ENCODE data around the gene CEACAM16. TPM values are rescaled to one million over a fixed set of nuclear protein-coding genes. Genes with fewer than 3 reads are reported as not detected.

The CEACAM16 gene
- total and polyA plus RNA-seq, 10 of the 15 experiments (the other 5 are each of a cell fraction or from before 2014, with no cell fraction given): not detected

- no peak overlapping the region for H3K27ac ChIP-seq (ENCODE audit: control insufficient read depth, insufficient read depth)
- no peaks in the 10 kb centered on the region for H3K27me3 ChIP-seq (replicated peaks in 1 of 2; ENCODE audit: control insufficient read depth in 2 of 2, insufficient read depth in 2 of 2, low read length in 1 of 2)
- in situ Hi-C loops (cut with MboI) (no loop called here), intact Hi-C loops (cut with micrococcal nuclease; ENCODE audit: unreplicated experiment) (no loop called here)
- H3K4me2 ChIP-seq (ENCODE audit: control insufficient read depth, insufficient read depth): no peak overlapping the region
- no TSS peak for BruUV-seq (replicated peaks)
- no peaks in the 10 kb centered on the region for H3K9me3 ChIP-seq (replicated peaks; ENCODE audit: control insufficient read depth, insufficient read depth, low read length)
- no peaks in the 10 kb centered on the region for H3K79me2 ChIP-seq (ENCODE audit: control insufficient read depth, insufficient read depth, low read length)
- H4K20me1 ChIP-seq (ENCODE audit: control insufficient read depth, insufficient read depth): no peaks in the 10 kb centered on the region
- SMC1A ChIA-PET (ENCODE audit: uncharacterized antibody, unreplicated experiment): no interaction called here
- no peak overlapping the region for H3K4me3 ChIP-seq
- no peak overlapping the region for H2AFZ ChIP-seq (ENCODE audit: control insufficient read depth, low read depth, low read length)
- peaks cover 28% of the 10 kb centered on the region for H3K4me1 ChIP-seq (ENCODE audit: control insufficient read depth, insufficient read depth, low read length)
- DNase-seq (ENCODE audit: low read depth, low spot score) (no peak), FAIRE-seq (no peak), ATAC-seq (no peak)
- no peaks in the 10 kb centered on the region for H3K36me3 ChIP-seq (ENCODE audit: control insufficient read depth in 2 of 2, insufficient read depth in 2 of 2, low read length in 1 of 2)
- H3K9ac ChIP-seq (ENCODE audit: control insufficient read depth, insufficient read depth, low read length): no peak overlapping the region
- POLR2A ChIA-PET: no interaction called here
- CTCF ChIA-PET: interaction anchor here (0.8 kb wide), 1 partner anchor 26 kb away, joined by 3 read pairs; no protein-coding TSS in a partner anchor
- RAD21 ChIA-PET (ENCODE audit: unreplicated experiment): no interaction called here
- TF ChIP-seq JUNB (IDR thresholded peaks at IDR 0.05) (no peak), STAT1 (conservative IDR thresholded peaks at IDR 0.05) (no peak), SIX5 (IDR thresholded peaks at IDR 0.05; ENCODE audit: low read depth, low read length, severe bottlenecking) (no peak), CTCF (IDR thresholded peaks at IDR 0.05 in 2 of 3, conservative IDR thresholded peaks at IDR 0.05 in 1 of 3; ENCODE audit: control insufficient read depth in 2 of 3, extremely low read depth in 1 of 3, insufficient read depth in 1 of 3, low read depth in 3 of 3, low read length in 3 of 3) (no peak), RAD51 (IDR thresholded peaks at IDR 0.05) (no peak), POLR2AphosphoS5 (IDR thresholded peaks at IDR 0.05; ENCODE audit: low read length) (no peak), BCLAF1 (IDR thresholded peaks at IDR 0.05) (no peak), NKRF (conservative IDR thresholded peaks at IDR 0.05) (no peak), SIN3A (IDR thresholded peaks at IDR 0.05; ENCODE audit: low read depth, low read length) (no peak), PKNOX1 (IDR thresholded peaks at IDR 0.05) (no peak), ATF2 (IDR thresholded peaks at IDR 0.05; ENCODE audit: low read length) (no peak), YBX1 (IDR thresholded peaks at IDR 0.05) (no peak), EGR1 (IDR thresholded peaks at IDR 0.05; ENCODE audit: borderline replicate concordance in 1 of 2, low read depth in 2 of 2, low read length in 2 of 2) (no peak), HSF1 (IDR thresholded peaks at IDR 0.05; ENCODE audit: low read depth, low read length) (no peak), SREBF1 (IDR thresholded peaks at IDR 0.05; ENCODE audit: low read length) (no peak)
These were observed 18.4 kb upstream of the CEACAM16 start for GRCh38 chr19:44680536-44680935.

Data from GM12878 (cell line).